CD14-positive monocyte (primary cell): Measurements from ENCODE around the gene MERTK. TPM values are rescaled to one million over a fixed set of nuclear protein-coding genes. Genes with fewer than 3 reads are reported as not detected.
"Not testable (repeated sequence)": the region's sequence is repeated elsewhere in the genome, so short reads cannot be mapped to it uniquely, and the experiment has no call there.

ENCODE experiments used
- DNase-seq, 3 donors: peaks; one replicate each; pipeline ENCODE4 v3.0.0-alpha.2; 2011 to 2022
- H2AFZ ChIP-seq: 2 replicates; pipeline ENCODE4 v1.6.0; 2012; ENCODE audit warnings: mild to moderate bottlenecking, low read depth, low read length, inconsistent platforms; ENCODE audit not compliant: insufficient read depth, poor library complexity, severe bottlenecking
- H3K27ac ChIP-seq, 2 donors: 1 replicate in 1 of 2; 2 replicates in 1 of 2; pipeline ENCODE4 v1.5.1; 2012 to 2013; ENCODE audit warnings: low read length in 2 of 2, control low read depth in 1 of 2, inconsistent platforms in 1 of 2, low read depth in 1 of 2, mild to moderate bottlenecking in 1 of 2
- H3K27me3 ChIP-seq, 2 donors: one replicate each; pipeline versions ENCODE4 v1.6.0 to v1.6.1; 2011 to 2013; ENCODE audit warnings: low read length in 2 of 2; ENCODE audit not compliant: control insufficient read depth in 2 of 2, insufficient read depth in 2 of 2
- H3K36me3 ChIP-seq, 2 donors: replicated peaks in 1 of 2; 1 replicate in 1 of 2; 2 replicates in 1 of 2; pipeline versions ENCODE4 v1.5.1 to v1.6.1; 2012 to 2013; ENCODE audit warnings: low read length in 2 of 2, control low read depth in 1 of 2, inconsistent platforms in 1 of 2, mild to moderate bottlenecking in 1 of 2; ENCODE audit not compliant: insufficient read depth in 2 of 2, control insufficient read depth in 1 of 2
- H3K4me1 ChIP-seq, 2 donors: 1 replicate in 1 of 2; 2 replicates in 1 of 2; pipeline versions ENCODE4 v1.5.1 to v1.6.1; 2012 to 2013; ENCODE audit warnings: low read length in 2 of 2, control low read depth in 1 of 2, inconsistent platforms in 1 of 2, mild to moderate bottlenecking in 1 of 2, moderate library complexity in 1 of 2; ENCODE audit not compliant: insufficient read depth in 2 of 2, control insufficient read depth in 1 of 2
- H3K4me2 ChIP-seq: replicated peaks from 2 replicates; pipeline ENCODE3; 2012; ENCODE audit warnings: low read length, moderate library complexity, mild to moderate bottlenecking; ENCODE audit not compliant: poor library complexity, severe bottlenecking; ENCODE audit errors: extremely low read depth
- H3K4me3 ChIP-seq, 3 experiments: fragments of 200-600 bp in 1 of 3; sonication (generic) in 1 of 3; replicated peaks in 1 of 3; 1 replicate in 2 of 3; 2 replicates in 1 of 3; pipeline ENCODE4 v1.5.1; 2011 to 2013; ENCODE audit warnings: low read length in 3 of 3, mild to moderate bottlenecking in 3 of 3, control low read depth in 2 of 3, low read depth in 2 of 3, inconsistent platforms in 1 of 3, moderate library complexity in 1 of 3
- H3K79me2 ChIP-seq: 2 replicates; pipeline ENCODE4 v1.6.0; 2012; ENCODE audit warnings: mild to moderate bottlenecking, control low read depth, inconsistent platforms, low read length, moderate library complexity; ENCODE audit not compliant: insufficient read depth
- H3K9ac ChIP-seq: 2 replicates; pipeline ENCODE4 v1.6.0; 2017; ENCODE audit warnings: low read length, mild to moderate bottlenecking; ENCODE audit not compliant: insufficient read depth, poor library complexity, severe bottlenecking
- H3K9me3 ChIP-seq, 2 donors: replicated peaks in 1 of 2; 1 replicate in 1 of 2; 2 replicates in 1 of 2; pipeline versions ENCODE4 v1.5.1 to v1.6.1; 2012 to 2013; ENCODE audit warnings: low read length in 2 of 2, control low read depth in 1 of 2; ENCODE audit not compliant: control insufficient read depth in 1 of 2, insufficient read depth in 1 of 2
- H4K20me1 ChIP-seq: 2 replicates; pipeline ENCODE4 v1.6.0; 2012; ENCODE audit warnings: mild to moderate bottlenecking, low read length, control low read depth, moderate library complexity; ENCODE audit not compliant: insufficient read depth
- H3K27ac Mint-ChIP-seq, 7 donors: one replicate each; pipeline ENCODE4 v1.8.0; 2020; ENCODE audit warnings: mild to moderate bottlenecking in 7 of 7, mixed read lengths in 7 of 7, moderate library complexity in 6 of 7, inconsistent platforms in 2 of 7
- H3K27me3 Mint-ChIP-seq, 3 donors: one replicate each; pipeline ENCODE4 v1.8.0; 2021 to 2022; ENCODE audit warnings: low read depth in 3 of 3, mild to moderate bottlenecking in 3 of 3, mixed read lengths in 3 of 3, moderate library complexity in 3 of 3, inconsistent platforms in 1 of 3
- H3K36me3 Mint-ChIP-seq, 2 donors: one replicate each; pipeline ENCODE4 v1.8.0; 2020; ENCODE audit warnings: mixed read lengths in 2 of 2, inconsistent platforms in 1 of 2, mild to moderate bottlenecking in 1 of 2
- H3K4me1 Mint-ChIP-seq: one replicate; pipeline ENCODE4 v1.8.0; 2020; ENCODE audit warnings: mild to moderate bottlenecking, mixed read lengths
- H3K4me3 Mint-ChIP-seq, 2 donors: one replicate each; pipeline ENCODE4 v1.8.0; 2020; ENCODE audit warnings: mild to moderate bottlenecking in 2 of 2, mixed read lengths in 2 of 2, moderate library complexity in 1 of 2
- H3K9me3 Mint-ChIP-seq, 7 donors: one replicate each; pipeline ENCODE4 v1.8.0; 2020 to 2022; ENCODE audit warnings: mixed read lengths in 7 of 7, mild to moderate bottlenecking in 6 of 7, moderate library complexity in 6 of 7, inconsistent platforms in 2 of 7
- CTCF ChIP-seq: fragments of 200-600 bp; IDR thresholded peaks from one replicate; pipeline ENCODE4 v1.8.0; 2022; ENCODE audit warnings: antibody characterized with exemption, mild to moderate bottlenecking
- WGBS: methylation state at CpG from one replicate; pipeline ENCODE4 v1.1.5; 2013; ENCODE audit warnings: missing lambda C conversion rate; ENCODE audit not compliant: insufficient coverage; 5-methylcytosine and 5-hydroxymethylcytosine counted together
- intact Hi-C, 2 donors: fragments of 100-400 bp; cut with micrococcal nuclease; formaldehyde crosslinking; loops; one replicate each; pipeline versions ENCODE4 v1.15.0 to v1.15.1; 2023
- polyA plus RNA-seq, 3 donors: library from polyadenylated mRNA; depleted of rRNA in 1 of 3; unstranded in 2 of 3; stranded (reverse) in 1 of 3; fragments of 300-500 nt in 2 of 3; fragments of >200 nt in 1 of 3; fragmentation: Illumina TruSeq in 2 of 3; gene quantifications; 1 replicate in 2 of 3; 2 replicates in 1 of 3; pipeline ENCODE4 v1.2.3, GENCODE V29; 2012 to 2021

MERTK gene
- polyA plus RNA-seq, 3 donors = 4.1 to 17.0 (median 4.2) TPM

GRCh38 chr2:111932841-111933291 is 34.5 kb downstream of the MERTK start:
- Mint-ChIP-seq H3K4me3 (no peak overlapping the region), H3K27ac (peak overlapping the region in 1 of 7 donors; percentile 4), H3K27me3 (peaks cover 0 to 1% (median 0%) of the 10 kb centered on the region in 3 donors), H3K36me3 (peaks cover 7 to 8% of the 10 kb centered on the region in 2 donors), H3K4me1 (peaks cover 8% of the 10 kb centered on the region), H3K9me3 (peaks cover 0 to 5% (median 1%) of the 10 kb centered on the region in 7 donors)
- peaks cover 0 to 23% of the 10 kb centered on the region in 2 donors for H3K36me3 ChIP-seq
- H3K9me3 ChIP-seq = no peaks in the 10 kb centered on the region
- H3K27me3 ChIP-seq = no peaks in the 10 kb centered on the region
- DNase-seq = no peak
- WGBS = 100% methylated on average over 2 of the region's 4 CpGs
- no peak overlapping the region for H3K27ac ChIP-seq
- no peak for TF ChIP-seq CTCF
- intact Hi-C loops = no loop called here
- H4K20me1 ChIP-seq = peaks cover 4% of the 10 kb centered on the region
- no peak overlapping the region for H3K4me3 ChIP-seq
- H3K4me2 ChIP-seq = no peak overlapping the region
- H3K4me1 ChIP-seq = no peaks in the 10 kb centered on the region
- no peaks in the 10 kb centered on the region for H3K79me2 ChIP-seq
- H3K9ac ChIP-seq = no peak overlapping the region
- no peak overlapping the region for H2AFZ ChIP-seq

- H3K9me3 ChIP-seq, intact Hi-C loops, DNase-seq, H3K4me2 ChIP-seq, H3K27ac ChIP-seq, H3K4me3 ChIP-seq, H3K4me1 Mint-ChIP-seq, H3K27ac Mint-ChIP-seq, H3K9ac ChIP-seq, H3K36me3 Mint-ChIP-seq, H3K27me3 ChIP-seq, H4K20me1 ChIP-seq, H3K9me3 Mint-ChIP-seq, H3K27me3 Mint-ChIP-seq, H3K4me1 ChIP-seq, H3K4me3 Mint-ChIP-seq, H2AFZ ChIP-seq, H3K79me2 ChIP-seq: not testable (repeated sequence)
- WGBS = no CpG with 5 or more reads among the region's 4 CpGs
- peaks cover 0 to 21% of the 10 kb centered on the region in 2 donors for H3K36me3 ChIP-seq
Observed at GRCh38 chr2:111933900-111934299, 35.5 kb downstream of the MERTK start.
